Measurements from ENCODE around the gene NXPH2. TPM values are rescaled to one million over a fixed set of nuclear protein-coding genes. Genes with fewer than 3 reads are reported as not detected.

NXPH2 gene
- total RNA-seq, 4 donors from 2014 or later = not detected

DNA sequence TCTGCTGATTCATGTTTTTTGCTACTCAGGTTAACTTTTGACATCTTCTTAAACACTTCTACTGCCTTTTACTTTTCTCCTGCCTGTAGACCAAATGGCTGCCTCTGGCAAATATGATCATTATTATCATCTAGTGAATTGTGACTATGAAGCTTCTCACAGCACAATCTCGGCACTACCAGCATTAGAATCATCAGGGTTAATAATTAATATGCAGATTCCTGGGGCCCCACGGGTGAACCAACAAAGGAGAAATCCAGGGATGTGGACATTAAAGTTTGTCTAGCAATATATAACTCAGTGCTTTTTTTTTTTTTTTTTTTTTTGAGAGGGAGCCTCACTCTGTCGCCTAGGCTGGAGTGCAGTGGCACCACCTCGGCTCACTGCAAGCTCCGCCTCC, 142.5 kb downstream of the NXPH2 start:
- H3K9me3 ChIP-seq = peaks cover 0 to 7% (median 1%) of the 10 kb centered on the region in 4 donors
- peak; percentile 66 for DNase-seq (ENCODE audit: extremely low spot score)
- H3K4me3 ChIP-seq = no peak overlapping the region
- H3K27me3 ChIP-seq = peaks cover 0 to 5% (median 0%) of the 10 kb centered on the region in 4 donors
- WGBS = 84% methylated on average over 5 of the region's 5 CpGs
- H3K27ac ChIP-seq (replicated peaks in 1 of 4) = no peak overlapping the region
- H3K36me3 ChIP-seq = no peaks in the 10 kb centered on the region
- H3K4me1 ChIP-seq = no peaks in the 10 kb centered on the region
- intact Hi-C loops (cut with DNase I) = no loop called here
- no peak for TF ChIP-seq POLR2AphosphoS5 (IDR thresholded peaks at IDR 0.05)
- TF ChIP-seq EP300 (IDR thresholded peaks at IDR 0.05) = no peak
- TF ChIP-seq POLR2A (IDR thresholded peaks at IDR 0.05; ENCODE audit: low read depth) = no peak
- TF ChIP-seq, protein P1, sequence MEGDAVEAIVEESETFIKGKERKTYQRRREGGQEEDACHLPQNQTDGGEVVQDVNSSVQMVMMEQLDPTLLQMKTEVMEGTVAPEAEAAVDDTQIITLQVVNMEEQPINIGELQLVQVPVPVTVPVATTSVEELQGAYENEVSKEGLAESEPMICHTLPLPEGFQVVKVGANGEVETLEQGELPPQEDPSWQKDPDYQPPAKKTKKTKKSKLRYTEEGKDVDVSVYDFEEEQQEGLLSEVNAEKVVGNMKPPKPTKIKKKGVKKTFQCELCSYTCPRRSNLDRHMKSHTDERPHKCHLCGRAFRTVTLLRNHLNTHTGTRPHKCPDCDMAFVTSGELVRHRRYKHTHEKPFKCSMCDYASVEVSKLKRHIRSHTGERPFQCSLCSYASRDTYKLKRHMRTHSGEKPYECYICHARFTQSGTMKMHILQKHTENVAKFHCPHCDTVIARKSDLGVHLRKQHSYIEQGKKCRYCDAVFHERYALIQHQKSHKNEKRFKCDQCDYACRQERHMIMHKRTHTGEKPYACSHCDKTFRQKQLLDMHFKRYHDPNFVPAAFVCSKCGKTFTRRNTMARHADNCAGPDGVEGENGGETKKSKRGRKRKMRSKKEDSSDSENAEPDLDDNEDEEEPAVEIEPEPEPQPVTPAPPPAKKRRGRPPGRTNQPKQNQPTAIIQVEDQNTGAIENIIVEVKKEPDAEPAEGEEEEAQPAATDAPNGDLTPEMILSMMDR (IDR thresholded peaks at IDR 0.05) = no peak

DNA sequence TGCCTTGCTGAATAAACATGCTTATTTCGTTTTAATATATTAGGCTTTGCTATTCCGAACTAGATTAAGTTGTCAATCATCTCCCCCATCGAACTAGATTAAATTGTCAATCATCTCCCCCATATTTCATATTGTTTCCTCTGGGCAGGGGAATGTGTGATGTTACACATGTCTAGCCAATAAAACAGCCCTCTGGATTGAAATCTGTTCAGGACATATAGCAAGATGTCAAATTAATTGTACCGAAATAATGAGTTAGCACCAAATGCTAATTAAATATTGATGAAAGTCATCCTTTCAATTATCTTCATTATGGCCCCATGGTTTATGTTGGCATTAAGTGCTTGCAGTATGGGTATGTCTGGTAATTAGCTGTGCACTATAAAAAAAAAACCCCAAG, 143.1 kb downstream of the NXPH2 start:
- Histone ChIP-seq H3K27ac (replicated peaks in 1 of 4) (no peak overlapping the region), H3K36me3 (no peaks in the 10 kb centered on the region), H3K4me3 (no peak overlapping the region), H3K9me3 (peaks cover 0 to 7% (median 2%) of the 10 kb centered on the region in 4 donors), H3K27me3 (peaks cover 0 to 5% (median 0%) of the 10 kb centered on the region in 4 donors), H3K4me1 (no peaks in the 10 kb centered on the region)
- peak; percentile 21 for DNase-seq (ENCODE audit: extremely low spot score)
- 89% methylated on average over 4 of the region's 4 CpGs for WGBS
- intact Hi-C loops (cut with DNase I) = no loop called here
- no peak for TF ChIP-seq EP300 (IDR thresholded peaks at IDR 0.05)
- TF ChIP-seq POLR2A (IDR thresholded peaks at IDR 0.05; ENCODE audit: low read depth) = no peak
- TF ChIP-seq, protein P1 (IDR thresholded peaks at IDR 0.05) = no peak
- no peak for TF ChIP-seq POLR2AphosphoS5 (IDR thresholded peaks at IDR 0.05)

DNA sequence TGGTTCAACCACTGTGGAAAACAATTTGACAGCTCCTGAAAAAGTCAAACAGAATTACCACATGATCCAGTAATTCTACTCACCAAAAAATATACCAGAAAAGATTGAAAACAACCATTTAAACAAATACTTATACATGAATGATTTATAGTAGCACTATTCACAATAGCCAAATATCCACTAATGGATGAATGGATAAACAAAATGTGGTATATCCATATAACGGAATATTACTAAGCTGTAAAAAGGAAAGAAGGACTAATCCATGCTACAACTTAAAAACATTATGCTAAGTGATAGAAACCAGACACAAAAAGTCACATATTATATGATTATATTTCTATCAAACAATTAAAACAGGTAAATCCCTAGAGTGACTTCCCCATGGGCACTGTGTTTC, 147.1 kb downstream of the NXPH2 start:
- Histone ChIP-seq H3K36me3 (no peaks in the 10 kb centered on the region), H3K9me3 (peaks cover 0 to 7% (median 2%) of the 10 kb centered on the region in 4 donors), H3K27ac (replicated peaks in 1 of 4) (no peak overlapping the region), H3K4me1 (no peaks in the 10 kb centered on the region), H3K4me3 (no peak overlapping the region), H3K27me3 (no peaks in the 10 kb centered on the region)
- intact Hi-C loops (cut with DNase I) = no loop called here
- WGBS = 88% methylated on average over 1 of the region's 1 CpG
- TF ChIP-seq POLR2AphosphoS5 (IDR thresholded peaks at IDR 0.05) = no peak
- TF ChIP-seq, protein P1 (IDR thresholded peaks at IDR 0.05) = no peak
- no peak for TF ChIP-seq POLR2A (IDR thresholded peaks at IDR 0.05; ENCODE audit: low read depth)
- no peak for TF ChIP-seq EP300 (IDR thresholded peaks at IDR 0.05)
- DNase-seq (ENCODE audit: extremely low spot score) = no peak

DNA sequence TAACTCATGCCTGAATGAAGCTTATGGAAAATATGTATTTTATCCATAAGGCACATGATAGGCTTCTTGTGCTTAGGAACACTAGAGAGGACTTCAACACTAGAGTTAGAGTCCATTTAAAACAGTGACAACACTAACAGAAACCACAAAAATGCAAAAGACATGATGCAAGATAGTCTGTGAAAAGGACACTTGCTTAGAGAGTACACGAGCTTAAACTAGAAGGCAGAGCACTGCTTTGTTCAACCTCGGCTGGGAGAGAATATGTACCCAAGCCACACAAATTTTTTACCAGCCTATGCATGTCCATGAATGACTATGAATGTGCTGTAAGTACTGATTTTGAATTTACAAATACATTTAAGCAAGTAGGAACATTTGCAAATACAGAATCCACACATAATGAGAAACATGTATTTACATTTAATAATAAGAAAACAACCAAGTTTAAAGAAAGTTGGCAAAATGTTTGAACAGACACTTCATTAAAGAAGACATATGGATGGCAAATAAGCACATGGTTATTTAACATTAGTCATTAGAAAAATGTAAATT, 148.0 kb downstream of the NXPH2 start:
- Histone ChIP-seq H3K36me3 (no peaks in the 10 kb centered on the region), H3K4me3 (no peak overlapping the region), H3K27ac (replicated peaks in 1 of 4) (no peak overlapping the region), H3K4me1 (no peaks in the 10 kb centered on the region), H3K9me3 (peaks cover 0 to 7% (median 2%) of the 10 kb centered on the region in 4 donors), H3K27me3 (no peaks in the 10 kb centered on the region)
- TF ChIP-seq POLR2AphosphoS5 (IDR thresholded peaks at IDR 0.05) = no peak
- TF ChIP-seq POLR2A (IDR thresholded peaks at IDR 0.05; ENCODE audit: low read depth) = no peak
- TF ChIP-seq EP300 (IDR thresholded peaks at IDR 0.05) = no peak
- TF ChIP-seq, protein P1 (IDR thresholded peaks at IDR 0.05) = no peak
- intact Hi-C loops (cut with DNase I) = no loop called here
- DNase-seq (ENCODE audit: extremely low spot score) = no peak
- 85% methylated on average over 2 of the region's 2 CpGs for WGBS

DNA sequence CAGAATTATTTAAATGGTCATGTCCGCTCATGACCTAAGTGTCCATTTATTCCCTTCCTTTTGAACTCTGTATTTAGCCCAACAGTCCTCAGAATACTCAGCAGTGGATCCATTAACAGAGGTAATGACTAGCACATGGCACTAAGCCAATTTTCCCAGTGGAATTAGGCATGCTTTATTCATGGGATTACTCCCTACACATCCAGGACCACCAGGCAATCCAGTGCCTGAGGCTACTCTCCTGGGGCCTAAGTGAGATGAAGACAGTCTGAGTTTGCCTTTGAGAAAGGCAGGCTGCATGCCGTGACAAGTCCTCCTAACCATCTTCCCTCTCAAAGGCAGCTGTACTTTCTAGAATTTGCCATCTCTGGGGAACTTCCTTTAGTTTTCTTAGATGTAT, 150.0 kb downstream of the NXPH2 start:
- no peaks in the 10 kb centered on the region for H3K36me3 ChIP-seq
- H3K27me3 ChIP-seq = no peaks in the 10 kb centered on the region
- H3K9me3 ChIP-seq = peaks cover 0 to 7% (median 2%) of the 10 kb centered on the region in 4 donors
- WGBS = 95% methylated on average over 2 of the region's 2 CpGs
- intact Hi-C loops (cut with DNase I) = no loop called here
- H3K4me3 ChIP-seq = no peak overlapping the region
- no peak overlapping the region for H3K27ac ChIP-seq (replicated peaks in 1 of 4)
- DNase-seq (ENCODE audit: extremely low spot score) = peak; percentile 85
- H3K4me1 ChIP-seq = no peaks in the 10 kb centered on the region
- no peak for TF ChIP-seq POLR2A (IDR thresholded peaks at IDR 0.05; ENCODE audit: low read depth)
- TF ChIP-seq, protein P1 (IDR thresholded peaks at IDR 0.05) = no peak
- no peak for TF ChIP-seq POLR2AphosphoS5 (IDR thresholded peaks at IDR 0.05)
- no peak for TF ChIP-seq EP300 (IDR thresholded peaks at IDR 0.05)

Data from esophagus muscularis mucosa (tissue), 4 donors.